Activated CD8-positive, alpha-beta T cell treated with anti-CD3 and anti-CD28 coated beads for 36 hours (primary cell): ENCODE measurements around the gene FAM171A2. TPM values are rescaled to one million over a fixed set of nuclear protein-coding genes. Genes with fewer than 3 reads are reported as not detected.
"Not testable (repeated sequence)": the region's sequence is repeated elsewhere in the genome, so short reads cannot be mapped to it uniquely, and the experiment has no call there.

Experiments
- ATAC-seq: fragments of 200-7000 bp; cut with Tn5 transposase; one replicate; pipeline ENCODE4 v1.10.0; 2021; ENCODE audit warnings: mild to moderate bottlenecking, moderate library complexity
- CTCF ChIA-PET: fragments of 350-600 bp; sonication (Branson Sonifier 250); formaldehyde crosslinking; loops from one replicate; lab custom pipeline; 2021; ENCODE audit warnings: antibody characterized with exemption; lab: Charles Lee
- POLR2A ChIA-PET: fragments of 350-600 bp; sonication (Branson Sonifier 250); formaldehyde crosslinking; loops from one replicate; lab custom pipeline; 2021; ENCODE audit warnings: antibody characterized with exemption; lab: Charles Lee
- DNase-seq: peaks from one replicate; pipeline ENCODE4 v3.0.0-alpha.2; 2020
- H3K27ac Mint-ChIP-seq: one replicate; pipeline ENCODE4 v1.8.0; 2021; ENCODE audit warnings: mild to moderate bottlenecking, mixed read lengths
- H3K27me3 Mint-ChIP-seq: one replicate; pipeline ENCODE4 v1.8.0; 2021; ENCODE audit warnings: mixed read lengths
- H3K36me3 Mint-ChIP-seq: one replicate; pipeline ENCODE4 v1.8.0; 2021; ENCODE audit warnings: low read depth, mixed read lengths
- H3K4me1 Mint-ChIP-seq: one replicate; pipeline ENCODE4 v1.8.0; 2021; ENCODE audit warnings: low read depth, mixed read lengths
- H3K4me3 Mint-ChIP-seq: one replicate; pipeline ENCODE4 v1.8.0; 2021; ENCODE audit warnings: mild to moderate bottlenecking, moderate library complexity, mixed read lengths
- H3K9me3 Mint-ChIP-seq: one replicate; pipeline ENCODE4 v1.8.0; 2021; ENCODE audit warnings: mixed read lengths
- CTCF ChIP-seq: fragments of 200-600 bp; IDR thresholded peaks from one replicate; pipeline ENCODE4 v1.8.0; 2022; ENCODE audit warnings: antibody characterized with exemption, mild to moderate bottlenecking
- intact Hi-C: fragments of 100-400 bp; cut with micrococcal nuclease; formaldehyde crosslinking; loops from one replicate; pipeline ENCODE4 v1.10.0; 2022
- total RNA-seq, 2 experiments: library from RNA; stranded (reverse); gene quantifications; one replicate each; pipeline ENCODE4 v1.2.3, GENCODE V29; 2021

FAM171A2 gene
- total RNA-seq, 2 experiments from 2014 or later, result 0.43 to 0.78 TPM

- no peak for TF ChIP-seq CTCF
- Mint-ChIP-seq H3K36me3 (peaks cover 2% of the 10 kb centered on the region), H3K27me3 (no peaks in the 10 kb centered on the region), H3K4me1 (peaks cover 19% of the 10 kb centered on the region), H3K4me3 (no peak overlapping the region), H3K9me3 (no peaks in the 10 kb centered on the region), H3K27ac (no peak overlapping the region)
- intact Hi-C loops, result loop anchor here (5.0 kb wide), 1 partner anchor 146 kb away; no protein-coding TSS in a partner anchor
- CTCF ChIA-PET, result interaction anchor here (4.5 to 5.6 kb wide), 2 partner anchors 138 to 146 kb away, joined by 28 to 53 read pairs; no protein-coding TSS in a partner anchor
- peak; percentile 41 for DNase-seq
- POLR2A ChIA-PET, result interaction anchor here (0.7 to 0.9 kb wide), 2 partner anchors 11 to 18 kb away, joined by 3 read pairs; no protein-coding TSS in a partner anchor
- no peak for ATAC-seq
Measured at GRCh38 chr17:44348234-44348987, 15.2 kb downstream of the FAM171A2 start.

GRCh38 chr17:44347206-44348055 lies 16.2 kb downstream of the FAM171A2 start:
- ChIA-PET CTCF (interaction anchor here (0.6 to 5.6 kb wide), 2 partner anchors 137 to 222 kb away, joined by 3 to 53 read pairs; no protein-coding TSS in a partner anchor), POLR2A (interaction anchor here (0.9 kb wide), 1 partner anchor 17 kb away, joined by 3 read pairs; no protein-coding TSS in a partner anchor)
- not testable (repeated sequence) for H3K27me3 Mint-ChIP-seq, H3K9me3 Mint-ChIP-seq, ATAC-seq, DNase-seq, H3K4me3 Mint-ChIP-seq, H3K27ac Mint-ChIP-seq, H3K36me3 Mint-ChIP-seq
- peaks cover 19% of the 10 kb centered on the region for H3K4me1 Mint-ChIP-seq
- intact Hi-C loops, result loop anchor here (5.0 kb wide), 1 partner anchor 145 kb away; no protein-coding TSS in a partner anchor

GRCh38 chr17:44346064-44346844 lies 17.4 kb downstream of the FAM171A2 start:
- TF ChIP-seq CTCF, result no peak
- POLR2A ChIA-PET, result interaction anchor here (0.6 to 1.5 kb wide), 7 partner anchors 18 to 450 kb away, joined by 3 to 5 read pairs (median 3); no protein-coding TSS in a partner anchor
- H3K4me1 Mint-ChIP-seq, result peaks cover 19% of the 10 kb centered on the region
- peak overlapping the region; percentile 81 for H3K27ac Mint-ChIP-seq
- CTCF ChIA-PET, result interaction anchor here (0.7 to 5.6 kb wide), 31 partner anchors 8 to 445 kb away, joined by 3 to 59 read pairs (median 4); partner anchors contain the start of genes ATXN7L3, FAM171A2 and TMUB2
- H3K4me3 Mint-ChIP-seq, result peak overlapping the region; percentile 93
- ATAC-seq (no peak), DNase-seq (no peak)
- H3K27me3 Mint-ChIP-seq, result no peaks in the 10 kb centered on the region
- H3K9me3 Mint-ChIP-seq, result no peaks in the 10 kb centered on the region
- intact Hi-C loops, result loop anchor here (5.0 kb wide), 1 partner anchor 144 kb away; no protein-coding TSS in a partner anchor
- no peaks in the 10 kb centered on the region for H3K36me3 Mint-ChIP-seq

- TF ChIP-seq CTCF, result peak; percentile 78
- intact Hi-C loops, result loop anchor here (5.0 kb wide), 1 partner anchor 143 kb away; no protein-coding TSS in a partner anchor
- H3K27ac Mint-ChIP-seq, result peak overlapping the region; percentile 81
- POLR2A ChIA-PET, result interaction anchor here (0.6 to 1.5 kb wide), 11 partner anchors 14 to 1602 kb away, joined by 3 to 5 read pairs (median 3); no protein-coding TSS in a partner anchor
- ATAC-seq (peak; percentile 7), DNase-seq (peak; percentile 67)
- H3K9me3 Mint-ChIP-seq, result no peaks in the 10 kb centered on the region
- peaks cover 19% of the 10 kb centered on the region for H3K4me1 Mint-ChIP-seq
- peak overlapping the region; percentile 93 for H3K4me3 Mint-ChIP-seq
- H3K27me3 Mint-ChIP-seq, result no peaks in the 10 kb centered on the region
- CTCF ChIA-PET, result interaction anchor here (0.7 to 5.6 kb wide), 38 partner anchors 8 to 444 kb away, joined by 3 to 59 read pairs (median 4); partner anchors contain the start of genes ATXN7L3, FAM171A2 and TMUB2
- H3K36me3 Mint-ChIP-seq, result no peaks in the 10 kb centered on the region
Measured at GRCh38 chr17:44345454-44346026, 18.1 kb downstream of the FAM171A2 start.
